H9 (cell line): ENCODE measurements around the gene GABRB2. TPM values are rescaled to one million over a fixed set of nuclear protein-coding genes. Genes with fewer than 3 reads are reported as not detected.

Source experiments
- DNase-seq: peaks from one replicate; pipeline ENCODE4 v3.0.0-alpha.2; 2017
- H2AFZ ChIP-seq: one replicate; pipeline ENCODE4 v1.6.1; 2013; ENCODE audit warnings: mild to moderate bottlenecking, low read length, control low read depth, moderate library complexity
- H2AK5ac ChIP-seq: 2 replicates; pipeline ENCODE4 v1.6.1; 2013; ENCODE audit warnings: low read length, control low read depth, mixed read lengths; ENCODE audit not compliant: insufficient read length
- H2BK120ac ChIP-seq: one replicate; pipeline ENCODE4 v1.6.1; 2013; ENCODE audit warnings: low read depth, mild to moderate bottlenecking, low read length, control low read depth, inconsistent platforms; ENCODE audit not compliant: poor library complexity, severe bottlenecking
- H2BK12ac ChIP-seq: 2 replicates; pipeline ENCODE4 v1.6.1; 2013; ENCODE audit warnings: low read length, control low read depth, mixed read lengths, low read depth; ENCODE audit not compliant: insufficient read length
- H2BK15ac ChIP-seq: 2 replicates; pipeline ENCODE4 v1.6.1; 2013; ENCODE audit warnings: low read depth, low read length, control low read depth
- H2BK20ac ChIP-seq: one replicate; pipeline ENCODE4 v1.6.1; 2013; ENCODE audit warnings: low read depth, mild to moderate bottlenecking, low read length, control low read depth, inconsistent platforms; ENCODE audit not compliant: poor library complexity, severe bottlenecking
- H2BK5ac ChIP-seq: 2 replicates; pipeline ENCODE4 v1.6.1; 2013; ENCODE audit warnings: low read length, control low read depth, mixed read lengths; ENCODE audit not compliant: insufficient read length
- H3K14ac ChIP-seq: 2 replicates; pipeline ENCODE4 v1.6.1; 2013; ENCODE audit warnings: low read length, control low read depth; ENCODE audit not compliant: insufficient read depth
- H3K18ac ChIP-seq: 2 replicates; pipeline ENCODE4 v1.6.1; 2013; ENCODE audit warnings: low read depth, mild to moderate bottlenecking, mixed read lengths, low read length, control low read depth; ENCODE audit not compliant: insufficient read length
- H3K23ac ChIP-seq: 2 replicates; pipeline ENCODE4 v1.6.1; 2013; ENCODE audit warnings: low read length, control low read depth, mixed read lengths, low read depth; ENCODE audit not compliant: insufficient read length
- H3K23me2 ChIP-seq: 2 replicates; pipeline ENCODE4 v1.6.1; 2013; ENCODE audit warnings: low read depth, mild to moderate bottlenecking, mixed read lengths, low read length, control low read depth; ENCODE audit not compliant: insufficient read length, poor library complexity, severe bottlenecking
- H3K27ac ChIP-seq: 2 replicates; pipeline ENCODE4 v1.5.1; 2013; ENCODE audit warnings: low read length, control low read depth, mixed read lengths, low read depth; ENCODE audit not compliant: insufficient read length
- H3K27me3 ChIP-seq: 2 replicates; pipeline ENCODE4 v1.6.1; 2013; ENCODE audit warnings: low read length, control low read depth, inconsistent platforms; ENCODE audit not compliant: insufficient read depth
- H3K4ac ChIP-seq: 2 replicates; pipeline ENCODE4 v1.6.1; 2013; ENCODE audit warnings: low read depth, mild to moderate bottlenecking, control low read depth, inconsistent platforms, low read length, moderate library complexity
- H3K4me1 ChIP-seq: 2 replicates; pipeline ENCODE4 v1.6.1; 2013; ENCODE audit warnings: low read length, control low read depth, inconsistent platforms; ENCODE audit not compliant: insufficient read depth
- H3K4me2 ChIP-seq: 2 replicates; pipeline ENCODE4 v1.6.1; 2013; ENCODE audit warnings: low read length, control low read depth, mixed read lengths; ENCODE audit not compliant: insufficient read length, insufficient read depth
- H3K56ac ChIP-seq: 2 replicates; pipeline ENCODE4 v1.6.1; 2013; ENCODE audit warnings: low read depth, mild to moderate bottlenecking, mixed read lengths, low read length, control low read depth; ENCODE audit not compliant: insufficient read length
- H3K79me1 ChIP-seq: 2 replicates; pipeline ENCODE4 v1.6.1; 2013; ENCODE audit warnings: low read depth, mild to moderate bottlenecking, moderate library complexity, low read length, control low read depth, inconsistent platforms; ENCODE audit not compliant: insufficient read depth, poor library complexity, severe bottlenecking
- H3K79me2 ChIP-seq: 2 replicates; pipeline ENCODE4 v1.6.1; 2013; ENCODE audit warnings: low read length, control low read depth, inconsistent platforms; ENCODE audit not compliant: insufficient read depth
- H3K9ac ChIP-seq: 2 replicates; pipeline ENCODE4 v1.6.1; 2013; ENCODE audit warnings: low read length, control low read depth, mixed read lengths; ENCODE audit not compliant: insufficient read length; ENCODE audit errors: extremely low read depth
- H3K9me3 ChIP-seq: one replicate; pipeline ENCODE4 v1.6.1; 2013; ENCODE audit warnings: low read depth, low read length, inconsistent platforms; ENCODE audit not compliant: control insufficient read depth
- H3T11ph ChIP-seq: one replicate; pipeline ENCODE4 v1.6.1; 2013; ENCODE audit warnings: mild to moderate bottlenecking, low read length, control low read depth, inconsistent platforms
- H4K20me1 ChIP-seq: one replicate; pipeline ENCODE4 v1.6.1; 2013; ENCODE audit not compliant: control insufficient read depth, insufficient read length, insufficient read depth
- H4K5ac ChIP-seq: 2 replicates; pipeline ENCODE4 v1.6.1; 2013; ENCODE audit warnings: low read depth, mild to moderate bottlenecking, mixed read lengths, low read length, control low read depth; ENCODE audit not compliant: insufficient read length
- H4K8ac ChIP-seq: replicated peaks from 2 replicates; pipeline ENCODE4 v1.6.1; 2013; ENCODE audit warnings: low read length, control low read depth, mixed read lengths, low read depth; ENCODE audit not compliant: insufficient read length
- H4K91ac ChIP-seq: 2 replicates; pipeline ENCODE4 v1.6.1; 2013; ENCODE audit warnings: low read depth, mild to moderate bottlenecking, moderate library complexity, mixed read lengths, low read length, control low read depth; ENCODE audit not compliant: insufficient read length
- H3K27ac Mint-ChIP-seq, 3 experiments: 2 replicates in 2 of 3; 3 replicates in 1 of 3; pipeline ENCODE4 v1.8.0; 2020 to 2021; ENCODE audit warnings: mixed read lengths in 3 of 3, mild to moderate bottlenecking in 1 of 3, moderate library complexity in 1 of 3
- H3K27me3 Mint-ChIP-seq: 2 replicates; pipeline ENCODE4 v1.8.0; 2021; ENCODE audit warnings: low read depth, mild to moderate bottlenecking, moderate library complexity, mixed read lengths
- H3K36me3 Mint-ChIP-seq, 3 experiments: 2 replicates in 2 of 3; 3 replicates in 1 of 3; pipeline ENCODE4 v1.8.0; 2020 to 2021; ENCODE audit warnings: low read depth in 3 of 3, mixed read lengths in 3 of 3; ENCODE audit not compliant: insufficient read depth in 1 of 3
- H3K4me1 Mint-ChIP-seq, 2 experiments: 2 replicates each; pipeline ENCODE4 v1.8.0; 2020; ENCODE audit warnings: mixed read lengths in 2 of 2
- H3K4me3 Mint-ChIP-seq, 2 experiments: 2 replicates in 1 of 2; 3 replicates in 1 of 2; pipeline ENCODE4 v1.8.0; 2020 to 2021; ENCODE audit warnings: mild to moderate bottlenecking in 2 of 2, mixed read lengths in 2 of 2, moderate library complexity in 1 of 2
- H3K9me3 Mint-ChIP-seq, 2 experiments: 2 replicates in 1 of 2; 3 replicates in 1 of 2; pipeline ENCODE4 v1.8.0; 2020; ENCODE audit warnings: mild to moderate bottlenecking in 2 of 2, mixed read lengths in 2 of 2, moderate library complexity in 1 of 2
- CTCF ChIP-seq: fragments of 200-600 bp; sonication (generic); conservative IDR thresholded peaks from 3 replicates; pipeline ENCODE4 v1.8.0; 2021; ENCODE audit warnings: antibody characterized with exemption, mild to moderate bottlenecking
- WGBS: extraction: QIAGEN DNeasy Blood & Tissue Kit; methylation state at CpG from one replicate; pipeline ENCODE4 v1.1.7; 2013; ENCODE audit warnings: missing lambda C conversion rate, low lambda C conversion rate, mixed read lengths; ENCODE audit not compliant: insufficient read length; ENCODE audit errors: extremely low coverage; 5-methylcytosine and 5-hydroxymethylcytosine counted together
- total RNA-seq: library from RNA; stranded (reverse); gene quantifications from 2 replicates; pipeline ENCODE4 v1.2.1, GENCODE V29; 2021

Gene GABRB2
- total RNA-seq, 1 experiment from 2014 or later, result 0.20 TPM

GRCh38 chr5:161278739-161279660 lies 267.5 kb downstream of the GABRB2 start:
- Histone ChIP-seq H3K27ac (no peak overlapping the region), H4K20me1 (no peaks in the 10 kb centered on the region), H3K56ac (no peak overlapping the region), H3K18ac (no peak overlapping the region), H2BK20ac (no peak overlapping the region), H2BK5ac (no peak overlapping the region), H4K91ac (no peak overlapping the region), H3K79me2 (no peaks in the 10 kb centered on the region), H3K79me1 (no peaks in the 10 kb centered on the region), H2BK15ac (no peak overlapping the region), H3K4ac (no peak overlapping the region), H3K9ac (no peak overlapping the region), H2BK120ac (no peak overlapping the region), H3K23me2 (peaks cover 3% of the 10 kb centered on the region), H2AFZ (no peak overlapping the region), H2AK5ac (no peak overlapping the region), H4K8ac (no peak overlapping the region), H3K9me3 (no peaks in the 10 kb centered on the region), H3K23ac (no peak overlapping the region), H2BK12ac (no peak overlapping the region), H3K27me3 (no peaks in the 10 kb centered on the region), H3T11ph (no peak overlapping the region), H3K4me1 (peaks cover 2% of the 10 kb centered on the region; the same call in 1 of the 2 replicates), H3K4me2 (no peak overlapping the region), H4K5ac (no peak overlapping the region), H3K14ac (no peak overlapping the region)
- Mint-ChIP-seq H3K27me3 (peaks cover 1% of the 10 kb centered on the region; the same call in 1 of the 2 replicates), H3K36me3 (peaks cover 2 to 8% (median 8%) of the 10 kb centered on the region in 3 experiments; a peak in 5 of 7 replicates), H3K4me3 (no peak overlapping the region), H3K4me1 (peaks cover 4 to 12% of the 10 kb centered on the region in 2 experiments), H3K9me3 (peaks cover 4 to 10% of the 10 kb centered on the region in 2 experiments; a peak in 4 of 5 replicates), H3K27ac (no peak overlapping the region)
- no peak for TF ChIP-seq CTCF
- no peak for DNase-seq
- WGBS, result no CpG with 5 or more reads among the region's 4 CpGs
